HG03439 (cell line): ENCODE data around the gene MTERF1.

ENCODE experiments used
- ATAC-seq: cut with Tn5 transposase; IDR thresholded peaks from one replicate; pipeline ENCODE4 v1.9.1; 2021; ENCODE audit warnings: mild to moderate bottlenecking, moderate library complexity; ENCODE audit not compliant: unreplicated experiment

The MTERF1 gene

DNA sequence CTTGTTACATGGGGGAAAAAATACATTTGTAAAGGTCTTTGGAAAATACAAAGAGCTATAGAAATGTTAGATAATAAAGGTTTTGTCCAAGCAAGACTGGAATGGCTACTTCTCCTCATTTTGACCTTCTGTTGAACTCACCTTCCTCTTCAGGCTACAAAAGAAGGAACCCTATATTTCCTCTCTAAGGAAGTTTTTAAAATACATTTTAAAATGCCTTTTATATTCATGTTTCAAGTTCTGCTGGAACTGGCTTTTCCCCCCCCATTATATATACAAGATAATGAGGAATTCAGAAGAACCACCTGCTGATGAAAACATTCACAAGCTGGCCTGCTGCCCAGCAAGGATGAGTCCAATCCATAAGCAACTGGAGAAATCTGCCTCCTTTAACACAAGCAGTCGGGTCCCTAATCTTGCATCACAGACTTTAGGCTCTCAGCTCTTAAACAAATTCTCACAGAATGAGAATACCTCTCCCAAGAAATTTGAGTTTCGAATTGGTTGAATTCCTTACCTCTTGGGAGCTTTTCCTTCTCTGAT is 44.6 kb downstream of the MTERF1 start:
- ATAC-seq = no peak

DNA sequence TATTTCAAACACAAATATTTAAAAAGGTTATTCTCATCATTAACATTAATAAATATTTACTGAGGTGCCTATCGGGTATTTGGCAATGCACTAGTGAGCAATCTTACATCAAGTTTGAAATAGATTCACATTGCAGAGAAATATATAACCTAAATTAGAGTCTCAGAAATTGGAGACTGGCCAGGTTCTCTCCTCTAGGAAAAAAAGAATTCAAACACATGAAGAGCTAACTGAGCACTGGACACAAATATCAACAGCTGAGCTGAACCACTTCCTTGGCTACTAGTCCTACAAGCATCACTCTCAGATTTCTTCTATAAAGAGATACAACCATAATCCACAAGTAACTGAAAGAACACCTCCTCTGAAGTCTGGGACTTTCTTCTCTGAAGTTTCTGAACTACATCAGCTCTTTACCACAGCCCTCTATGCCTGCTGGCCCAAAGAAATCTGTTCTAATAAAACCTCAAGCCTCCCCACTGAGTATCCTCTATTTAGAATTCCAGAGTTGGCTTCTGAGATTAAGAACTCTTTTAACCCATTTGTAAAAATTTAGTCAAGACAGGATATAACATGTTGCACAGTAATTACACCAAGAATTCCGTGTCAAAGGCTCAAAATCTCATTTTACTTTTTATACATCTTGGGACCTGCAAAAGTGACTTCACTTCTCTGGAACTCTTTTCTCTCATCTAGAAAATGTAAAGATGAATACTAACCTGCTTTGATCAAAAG is 45.2 kb downstream of the MTERF1 start:
- ATAC-seq = no peak

DNA sequence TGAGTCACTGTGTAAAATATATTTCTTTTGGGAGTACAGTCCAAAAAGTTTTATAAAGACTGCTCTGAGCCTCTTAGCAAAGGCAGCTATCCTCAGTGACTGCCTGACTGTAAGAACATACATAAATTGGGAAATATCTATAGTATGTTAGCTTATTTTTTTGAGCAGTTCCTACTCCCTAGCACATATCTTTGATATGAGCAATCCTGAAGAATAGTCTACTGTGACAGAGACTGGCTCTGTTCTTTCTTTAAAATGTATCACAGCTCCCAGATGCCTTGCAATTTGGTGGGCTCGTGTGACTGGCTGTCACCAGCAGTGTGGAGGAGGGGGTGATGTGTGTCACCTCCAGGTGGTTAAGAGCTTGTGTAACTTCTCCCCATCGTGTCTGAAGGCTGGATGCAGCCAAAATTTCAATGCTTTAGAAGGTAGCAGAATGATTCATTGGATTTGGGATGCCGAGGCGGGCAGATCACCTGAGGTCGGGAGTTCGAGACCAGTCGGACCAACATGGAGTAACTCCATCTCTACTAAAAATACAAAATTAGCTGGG is 47.9 kb downstream of the MTERF1 start:
- no peak for ATAC-seq

DNA sequence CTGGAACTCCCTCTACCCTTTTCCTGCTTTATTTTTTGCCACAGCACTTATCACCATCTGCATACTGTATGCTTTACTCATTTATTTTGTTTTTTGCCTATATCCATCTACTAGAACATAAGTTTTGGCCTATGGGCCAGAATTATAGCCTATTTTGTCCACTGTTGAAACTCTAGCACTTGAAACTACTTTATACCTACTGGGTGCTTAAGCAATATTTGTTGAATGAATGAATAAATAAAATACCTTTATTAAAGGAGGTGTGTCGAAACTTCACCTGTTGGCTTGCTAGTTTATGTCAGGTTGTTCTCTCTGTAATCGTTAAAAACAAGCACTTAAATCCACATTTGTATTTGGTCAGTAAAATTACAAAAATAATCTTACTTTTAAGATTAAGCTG is 53.3 kb downstream of the MTERF1 start:
- no peak for ATAC-seq

DNA sequence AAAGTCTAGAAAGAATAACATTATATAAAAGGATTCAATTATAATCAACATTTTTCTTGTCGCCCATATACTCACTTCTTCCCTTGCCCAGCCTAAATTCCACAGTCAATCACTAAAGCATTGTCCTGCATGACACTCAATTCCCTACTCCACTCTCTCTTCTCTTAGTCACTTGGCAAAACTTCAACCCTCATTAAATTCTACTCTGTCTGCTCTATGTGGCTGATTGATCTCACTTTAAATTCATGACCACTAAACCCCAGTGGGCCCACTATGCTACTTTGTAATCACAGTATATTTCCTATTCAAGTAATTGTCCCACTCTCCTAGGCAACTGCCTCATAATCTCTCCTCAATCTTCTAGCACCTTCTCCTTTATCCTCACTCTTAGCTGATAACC is 54.1 kb downstream of the MTERF1 start:
- ATAC-seq = no peak

DNA sequence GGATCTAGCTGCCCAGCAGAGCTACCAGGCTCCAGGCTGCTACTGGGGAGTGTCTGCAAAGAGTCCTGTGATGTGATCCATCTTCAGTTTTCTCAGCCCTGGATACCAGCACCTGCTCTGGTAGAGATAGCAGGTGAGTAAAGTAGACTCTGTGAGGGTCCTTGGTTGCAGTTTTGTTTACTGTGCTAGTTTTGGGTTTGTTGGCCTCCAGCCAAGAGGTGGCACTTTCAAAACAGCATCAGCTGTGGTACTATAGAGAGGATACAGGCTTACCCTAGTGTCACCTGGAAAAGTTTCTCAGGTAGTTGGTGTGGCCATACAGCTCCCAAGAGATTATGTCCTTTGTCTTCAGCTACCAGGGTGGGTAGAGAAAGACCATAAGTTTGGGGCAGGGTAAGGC is 56.3 kb downstream of the MTERF1 start:
- no peak for ATAC-seq
